ENCODE data around the gene RIN3.
A peak's percentile ranks its signal among the peaks of the same experiment; 100 is the strongest.

The RIN3 gene

DNA sequence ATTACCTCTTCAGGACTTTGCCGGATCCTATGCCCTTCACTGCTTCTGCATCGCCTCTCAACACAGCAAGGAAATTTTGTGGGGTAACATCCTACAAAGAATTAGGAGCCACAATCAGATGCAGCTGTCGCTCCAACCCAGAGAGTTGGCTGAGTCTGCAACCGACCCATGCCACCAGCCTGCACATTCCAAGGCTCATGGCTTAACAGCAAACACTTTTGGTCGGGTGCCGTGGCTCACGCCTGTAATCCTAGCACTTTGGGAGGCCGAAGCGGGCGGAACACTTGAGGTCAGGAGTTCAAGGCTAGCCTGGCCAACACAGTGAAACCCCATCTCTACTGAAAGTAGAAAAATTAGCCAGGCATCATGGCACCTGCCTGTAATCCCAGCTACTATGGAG lies 202.6 kb downstream of the RIN3 start:
- Mint-ChIP-seq H3K4me1 (peaks cover 16% of the 10 kb centered on the region), H3K27ac (no peak overlapping the region), H3K4me3 (no peak overlapping the region), H3K36me3 (ENCODE audit: low read depth) (peaks cover 11% of the 10 kb centered on the region), H3K27me3 (ENCODE audit: low read depth) (no peaks in the 10 kb centered on the region), H3K9me3 (no peaks in the 10 kb centered on the region)
- TF ChIP-seq, protein P1, sequence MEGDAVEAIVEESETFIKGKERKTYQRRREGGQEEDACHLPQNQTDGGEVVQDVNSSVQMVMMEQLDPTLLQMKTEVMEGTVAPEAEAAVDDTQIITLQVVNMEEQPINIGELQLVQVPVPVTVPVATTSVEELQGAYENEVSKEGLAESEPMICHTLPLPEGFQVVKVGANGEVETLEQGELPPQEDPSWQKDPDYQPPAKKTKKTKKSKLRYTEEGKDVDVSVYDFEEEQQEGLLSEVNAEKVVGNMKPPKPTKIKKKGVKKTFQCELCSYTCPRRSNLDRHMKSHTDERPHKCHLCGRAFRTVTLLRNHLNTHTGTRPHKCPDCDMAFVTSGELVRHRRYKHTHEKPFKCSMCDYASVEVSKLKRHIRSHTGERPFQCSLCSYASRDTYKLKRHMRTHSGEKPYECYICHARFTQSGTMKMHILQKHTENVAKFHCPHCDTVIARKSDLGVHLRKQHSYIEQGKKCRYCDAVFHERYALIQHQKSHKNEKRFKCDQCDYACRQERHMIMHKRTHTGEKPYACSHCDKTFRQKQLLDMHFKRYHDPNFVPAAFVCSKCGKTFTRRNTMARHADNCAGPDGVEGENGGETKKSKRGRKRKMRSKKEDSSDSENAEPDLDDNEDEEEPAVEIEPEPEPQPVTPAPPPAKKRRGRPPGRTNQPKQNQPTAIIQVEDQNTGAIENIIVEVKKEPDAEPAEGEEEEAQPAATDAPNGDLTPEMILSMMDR (IDR thresholded peaks at IDR 0.05; ENCODE audit: unreplicated experiment in 3 of 3) = no peak

DNA sequence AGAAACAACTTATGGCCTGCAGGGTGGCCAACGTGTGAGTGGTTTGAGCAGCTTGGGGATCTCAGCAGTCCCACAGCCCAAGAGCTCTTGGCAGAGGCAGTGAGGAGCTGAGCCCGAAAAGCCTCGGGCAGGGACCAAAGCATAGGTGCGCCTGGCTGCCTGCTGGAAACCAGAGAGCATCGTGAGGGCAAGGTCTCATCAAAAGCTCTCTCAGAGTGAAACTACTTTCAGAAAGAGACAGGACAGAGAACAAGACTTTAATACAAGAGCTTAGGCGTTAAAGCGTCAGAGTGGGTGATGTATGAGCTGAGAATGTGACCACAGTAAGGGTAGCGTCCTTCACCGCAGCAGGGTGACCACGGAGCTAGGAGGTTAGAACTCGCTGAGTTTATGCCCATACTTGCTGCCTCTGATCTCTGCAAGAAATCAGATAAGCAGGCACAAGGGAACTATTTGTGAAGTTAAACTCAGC lies 204.0 kb downstream of the RIN3 start:
- TF ChIP-seq, protein P1 (IDR thresholded peaks at IDR 0.05; ENCODE audit: unreplicated experiment in 3 of 3) = no peak
- peak overlapping the region in 1 of 3 experiments; percentile 7 for H3K27ac Mint-ChIP-seq
- no peaks in the 10 kb centered on the region for H3K27me3 Mint-ChIP-seq (ENCODE audit: low read depth)
- no peaks in the 10 kb centered on the region for H3K9me3 Mint-ChIP-seq
- H3K4me3 Mint-ChIP-seq = no peak overlapping the region
- H3K4me1 Mint-ChIP-seq = peaks cover 16% of the 10 kb centered on the region
- peaks cover 17% of the 10 kb centered on the region for H3K36me3 Mint-ChIP-seq (ENCODE audit: low read depth)

DNA sequence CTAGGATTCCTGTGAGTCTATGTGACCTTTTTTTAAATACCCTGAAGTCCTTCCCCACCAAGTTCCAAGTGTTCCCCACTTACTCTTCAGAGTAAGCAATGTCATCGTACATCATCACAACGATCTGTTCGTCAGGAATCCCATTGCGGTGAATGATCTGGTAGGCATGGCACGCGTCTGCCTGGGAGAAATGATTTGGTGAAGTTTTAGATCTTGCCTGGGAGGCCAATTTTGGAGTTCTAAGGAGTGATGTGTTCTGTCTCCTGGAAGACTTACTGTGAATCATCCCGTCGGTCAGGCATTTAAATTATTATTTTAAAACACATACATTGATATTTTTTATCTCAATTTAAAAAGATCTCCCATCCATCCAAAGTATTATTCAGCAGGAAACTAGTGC lies 205.1 kb downstream of the RIN3 start:
- Mint-ChIP-seq H3K4me1 (peaks cover 16% of the 10 kb centered on the region), H3K9me3 (no peaks in the 10 kb centered on the region), H3K27me3 (ENCODE audit: low read depth) (no peaks in the 10 kb centered on the region), H3K4me3 (no peak overlapping the region), H3K27ac (no peak overlapping the region), H3K36me3 (ENCODE audit: low read depth) (peaks cover 23% of the 10 kb centered on the region)
- TF ChIP-seq, protein P1 (IDR thresholded peaks at IDR 0.05; ENCODE audit: unreplicated experiment in 3 of 3) = no peak

DNA sequence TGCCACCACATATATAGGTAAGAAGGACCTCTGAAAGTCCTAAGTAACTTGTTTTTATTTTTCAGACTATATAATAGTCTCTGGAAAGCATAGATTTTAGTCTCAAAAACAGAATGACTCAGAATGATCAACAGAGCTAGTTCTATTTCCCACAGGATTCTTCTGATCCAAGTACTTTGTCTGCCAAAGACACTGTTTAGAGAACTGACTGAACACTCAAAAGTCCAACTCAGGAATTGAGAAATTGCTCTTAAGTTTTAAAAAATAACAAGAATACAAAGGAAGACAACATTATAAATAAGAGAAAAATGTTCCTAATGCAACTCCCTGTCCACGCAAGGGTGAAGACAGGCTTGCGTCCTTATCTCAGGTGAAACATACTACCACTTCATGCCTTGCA lies 205.8 kb downstream of the RIN3 start:
- H3K36me3 Mint-ChIP-seq (ENCODE audit: low read depth) = peaks cover 29% of the 10 kb centered on the region
- no peak overlapping the region for H3K4me3 Mint-ChIP-seq
- H3K27ac Mint-ChIP-seq = peak overlapping the region in 2 of 3 experiments; percentile 59 to 70
- no peaks in the 10 kb centered on the region for H3K27me3 Mint-ChIP-seq (ENCODE audit: low read depth)
- H3K9me3 Mint-ChIP-seq = no peaks in the 10 kb centered on the region
- TF ChIP-seq, protein P1 (IDR thresholded peaks at IDR 0.05; ENCODE audit: unreplicated experiment in 3 of 3) = no peak
- H3K4me1 Mint-ChIP-seq = peaks cover 19% of the 10 kb centered on the region

DNA sequence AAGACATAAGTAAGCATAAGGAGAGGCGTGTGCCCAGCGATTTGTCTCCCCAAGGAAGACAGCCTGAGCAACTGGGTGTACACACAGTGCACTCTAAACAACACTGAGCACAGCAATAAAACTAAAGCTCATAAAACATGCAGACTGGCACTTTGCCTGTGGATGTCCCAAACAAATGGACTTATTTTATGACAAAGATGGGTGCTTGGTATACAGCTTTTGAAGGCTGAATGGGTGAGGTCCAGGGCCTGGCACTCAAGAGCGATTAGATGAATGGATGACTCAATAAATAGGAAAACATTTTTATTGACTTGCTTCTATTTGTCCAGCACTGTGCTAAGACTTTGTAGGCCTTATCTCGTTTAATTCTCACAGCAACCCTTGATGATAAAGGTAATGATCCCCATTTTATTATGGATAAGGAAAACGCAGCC lies 206.3 kb downstream of the RIN3 start:
- Mint-ChIP-seq H3K27me3 (ENCODE audit: low read depth) (no peaks in the 10 kb centered on the region), H3K27ac (peak overlapping the region in 2 of 3 experiments; percentile 59 to 70)

More for the DNA sequence above, 206.3 kb downstream of the RIN3 start:
- Mint-ChIP-seq H3K4me3 (no peak overlapping the region), H3K9me3 (no peaks in the 10 kb centered on the region), H3K4me1 (peaks cover 24% of the 10 kb centered on the region), H3K36me3 (ENCODE audit: low read depth) (peaks cover 34% of the 10 kb centered on the region)
- TF ChIP-seq, protein P1 (IDR thresholded peaks at IDR 0.05; ENCODE audit: unreplicated experiment in 3 of 3) = no peak

Measured in nephron (organoid).